Inflammatory macrophage treated with lipopolysaccharide for 1 hour (primary cell): Measurements from ENCODE around the gene SELENOI.
"Not testable (repeated sequence)": the region's sequence is repeated elsewhere in the genome, so short reads cannot be mapped to it uniquely, and the experiment has no call there.

Experiments used
- DNase-seq, 2 donors: peaks; one replicate each; pipeline ENCODE4 v3.0.0-alpha.2; 2020 to 2022

Gene SELENOI

GRCh38 chr2:26327291-26328272, 18.4 kb upstream of the SELENOI start:
- peak in 1 of 2 donors; percentile 33 for DNase-seq

- not testable (repeated sequence) for DNase-seq
Observed at GRCh38 chr2:26329083-26329482, 16.9 kb upstream of the SELENOI start.

GRCh38 chr2:26330114-26330549, 15.8 kb upstream of the SELENOI start:
- DNase-seq: peak; percentile 78 to 95

GRCh38 chr2:26330604-26331003, 15.3 kb upstream of the SELENOI start:
- DNase-seq: no peak

GRCh38 chr2:26331321-26331720, 14.6 kb upstream of the SELENOI start:
- DNase-seq: not testable (repeated sequence)

- no peak for DNase-seq
Observed at GRCh38 chr2:26333293-26333692, 12.7 kb upstream of the SELENOI start.

GRCh38 chr2:26335231-26335630, 10.7 kb upstream of the SELENOI start:
- DNase-seq: no peak

GRCh38 chr2:26336719-26337118, 9.2 kb upstream of the SELENOI start:
- DNase-seq: no peak

GRCh38 chr2:26337298-26337697, 8.6 kb upstream of the SELENOI start:
- DNase-seq: no peak

GRCh38 chr2:26340831-26341230, 5.1 kb upstream of the SELENOI start:
- no peak for DNase-seq

GRCh38 chr2:26344581-26345282, 1.2 kb upstream of the SELENOI start:
- peak in 1 of 2 donors; percentile 6 for DNase-seq

GRCh38 chr2:26345283-26345544, 729 bp upstream of the SELENOI start:
- DNase-seq: no peak

- peak; percentile 60 to 67 for DNase-seq
Observed at GRCh38 chr2:26346454-26347053, 611 bp downstream of the SELENOI start, which contains the start of gene ADGRF3. Gene ADGRF3 (minus strand): TSS chr2:26346789. CDS start chr2:26346234, 555 bp downstream.

GRCh38 chr2:26347286-26347865, 1.4 kb downstream of the SELENOI start:
- DNase-seq: no peak

- no peak for DNase-seq
Observed at GRCh38 chr2:26349690-26350089, 3.7 kb downstream of the SELENOI start.

- no peak for DNase-seq
Observed at GRCh38 chr2:26351375-26352090, 5.6 kb downstream of the SELENOI start.

GRCh38 chr2:26352892-26353291, 6.9 kb downstream of the SELENOI start:
- DNase-seq: peak; percentile 23 to 28

- DNase-seq: not testable (repeated sequence)
Observed at GRCh38 chr2:26354469-26354868, 8.5 kb downstream of the SELENOI start.

- peak; percentile 44 to 79 for DNase-seq
Observed at GRCh38 chr2:26355038-26355995, 9.4 kb downstream of the SELENOI start.

GRCh38 chr2:26356111-26356510, 10.2 kb downstream of the SELENOI start:
- no peak for DNase-seq

GRCh38 chr2:26356771-26357170, 10.8 kb downstream of the SELENOI start:
- no peak for DNase-seq
